Measurements from ENCODE around the gene RPL5. TPM values are rescaled to one million over a fixed set of nuclear protein-coding genes. Genes with fewer than 3 reads are reported as not detected.

RPL5 gene
- polyA plus RNA-seq, 1 donor = 2,734 TPM

DNA sequence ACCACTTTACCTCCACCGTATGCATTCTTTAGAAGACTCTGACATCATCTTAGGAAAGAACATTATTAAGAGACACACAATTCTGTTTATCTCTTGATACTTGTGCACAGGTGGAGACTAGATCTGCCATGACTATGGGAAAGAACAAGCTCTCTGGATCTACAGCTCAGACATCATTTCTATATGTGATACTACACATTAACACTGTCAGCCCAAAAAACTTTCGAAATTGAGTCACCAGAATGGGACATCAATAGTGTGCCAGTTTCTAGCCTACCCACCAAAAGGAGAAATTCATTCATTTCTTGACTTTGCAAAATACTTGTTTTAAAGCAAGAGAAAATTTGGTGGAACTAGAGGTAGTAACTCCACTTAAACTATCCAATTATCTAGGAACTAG is 41.0 kb upstream of the RPL5 start:
- WGBS (ENCODE audit: insufficient coverage, low lambda C conversion rate) = 100% methylated on average over 1 of the region's 2 CpGs

DNA sequence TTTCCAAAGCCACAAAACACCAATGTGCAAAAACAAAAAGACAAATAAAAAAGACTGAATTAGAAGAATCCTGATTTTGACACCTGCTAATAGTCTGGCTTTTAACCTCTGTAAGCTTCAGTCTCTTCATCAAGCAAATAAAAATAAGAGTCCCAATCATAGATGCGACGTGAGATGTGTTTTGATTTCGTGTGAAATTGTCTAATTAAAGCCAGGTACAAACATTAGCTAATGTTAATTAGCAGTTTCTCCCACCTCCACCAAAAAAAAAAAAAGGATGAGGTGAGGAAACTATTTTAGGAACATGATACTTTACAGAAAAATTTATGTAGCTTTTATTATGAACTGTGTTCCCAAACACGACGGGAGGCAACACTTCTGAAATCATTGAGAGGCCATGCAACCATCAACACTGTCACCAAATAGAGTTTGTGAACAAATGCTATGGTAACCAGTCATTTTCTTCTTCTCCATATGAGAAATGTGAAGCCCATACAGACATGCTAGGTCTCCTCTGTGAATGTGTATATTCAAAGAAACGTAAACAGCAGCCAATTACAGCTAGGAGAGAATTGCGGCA is 40.3 kb upstream of the RPL5 start:
- no peak for DNase-seq
- no peaks in the 10 kb centered on the region for H3K36me3 ChIP-seq (ENCODE audit: control insufficient read depth, insufficient read depth, low read length)
- no peaks in the 10 kb centered on the region for H3K9me3 ChIP-seq (ENCODE audit: control insufficient read depth, low read depth, low read length)
- 61% methylated on average over 5 of the region's 7 CpGs for WGBS (ENCODE audit: insufficient coverage, low lambda C conversion rate)
- H3K27me3 ChIP-seq (ENCODE audit: control insufficient read depth, insufficient read depth, low read length) = no peaks in the 10 kb centered on the region
- no peak overlapping the region for H3K27ac ChIP-seq (ENCODE audit: low read length)
- H3K4me3 ChIP-seq (ENCODE audit: low read length) = no peak overlapping the region
- no peaks in the 10 kb centered on the region for H3K4me1 ChIP-seq (ENCODE audit: control insufficient read depth, insufficient read depth, low read length)

More for the DNA sequence above, 41.0 kb upstream of the RPL5 start:
- DNase-seq = no peak
- H3K27me3 ChIP-seq (ENCODE audit: control insufficient read depth, insufficient read depth, low read length) = no peaks in the 10 kb centered on the region
- no peaks in the 10 kb centered on the region for H3K36me3 ChIP-seq (ENCODE audit: control insufficient read depth, insufficient read depth, low read length)
- H3K4me3 ChIP-seq (ENCODE audit: low read length) = no peak overlapping the region
- H3K9me3 ChIP-seq (ENCODE audit: control insufficient read depth, low read depth, low read length) = no peaks in the 10 kb centered on the region
- no peaks in the 10 kb centered on the region for H3K4me1 ChIP-seq (ENCODE audit: control insufficient read depth, insufficient read depth, low read length)
- no peak overlapping the region for H3K27ac ChIP-seq (ENCODE audit: low read length)

- WGBS (ENCODE audit: insufficient coverage, low lambda C conversion rate) = 58% methylated on average over 1 of the region's 3 CpGs
- no peaks in the 10 kb centered on the region for H3K9me3 ChIP-seq (ENCODE audit: control insufficient read depth, low read depth, low read length)
- no peak for DNase-seq
Observed at GRCh38 chr1:92792340-92792782, 39.5 kb upstream of the RPL5 start.

DNA sequence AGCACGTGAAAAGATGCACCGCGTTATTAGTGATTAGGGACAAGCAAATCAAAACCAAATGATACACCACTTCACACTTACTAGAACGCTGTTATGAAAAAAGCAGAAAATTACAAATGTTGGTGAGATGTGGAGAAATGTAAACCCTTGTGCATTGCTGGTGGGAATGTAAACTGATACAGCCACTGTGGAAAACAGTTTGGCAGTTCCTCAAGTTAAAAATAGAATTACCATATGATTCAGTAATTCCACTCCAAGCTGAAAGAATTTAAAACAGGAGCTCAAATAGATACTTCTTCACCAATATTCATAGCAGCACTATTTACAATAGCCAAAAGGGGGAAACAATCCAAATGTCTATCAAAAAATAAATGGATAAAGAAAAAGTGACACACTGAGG is 36.7 kb upstream of the RPL5 start:
- H3K4me3 ChIP-seq (ENCODE audit: low read length) = no peak overlapping the region
- DNase-seq = no peak
- no peak overlapping the region for H3K27ac ChIP-seq (ENCODE audit: low read length)
- WGBS (ENCODE audit: insufficient coverage, low lambda C conversion rate) = 80% methylated on average over 1 of the region's 4 CpGs
- no peaks in the 10 kb centered on the region for H3K9me3 ChIP-seq (ENCODE audit: control insufficient read depth, low read depth, low read length)
- H3K4me1 ChIP-seq (ENCODE audit: control insufficient read depth, insufficient read depth, low read length) = no peaks in the 10 kb centered on the region
- H3K27me3 ChIP-seq (ENCODE audit: control insufficient read depth, insufficient read depth, low read length) = no peaks in the 10 kb centered on the region
- H3K36me3 ChIP-seq (ENCODE audit: control insufficient read depth, insufficient read depth, low read length) = no peaks in the 10 kb centered on the region

More at GRCh38 chr1:92792340-92792782, 39.5 kb upstream of the RPL5 start:
- Histone ChIP-seq H3K4me3 (ENCODE audit: low read length) (no peak overlapping the region), H3K4me1 (ENCODE audit: control insufficient read depth, insufficient read depth, low read length) (no peaks in the 10 kb centered on the region), H3K27me3 (ENCODE audit: control insufficient read depth, insufficient read depth, low read length) (no peaks in the 10 kb centered on the region), H3K36me3 (ENCODE audit: control insufficient read depth, insufficient read depth, low read length) (no peaks in the 10 kb centered on the region), H3K27ac (ENCODE audit: low read length) (no peak overlapping the region)

DNA sequence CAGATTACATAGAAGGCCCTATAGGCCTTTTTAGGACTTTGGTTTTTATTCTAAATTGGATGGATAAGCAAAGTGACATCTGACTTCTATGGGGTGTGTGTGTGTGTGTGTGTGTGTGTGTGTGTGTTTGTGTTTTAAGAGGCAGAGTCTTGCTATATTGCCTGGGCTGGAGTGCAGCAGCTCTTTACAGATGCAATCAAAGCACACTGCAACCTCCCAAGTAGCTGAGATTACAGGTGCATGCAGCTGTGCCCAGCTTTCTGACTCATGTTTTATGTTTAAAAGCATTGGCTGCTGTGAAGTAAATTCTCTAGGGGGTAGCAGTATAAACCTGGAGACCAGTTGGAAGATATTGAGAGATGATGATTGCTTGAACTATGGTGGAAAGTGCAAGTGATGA is 34.5 kb upstream of the RPL5 start:
- H3K27me3 ChIP-seq (ENCODE audit: control insufficient read depth, insufficient read depth, low read length) = no peaks in the 10 kb centered on the region
- H3K4me3 ChIP-seq (ENCODE audit: low read length) = no peak overlapping the region
- H3K27ac ChIP-seq (ENCODE audit: low read length) = no peak overlapping the region
- H3K4me1 ChIP-seq (ENCODE audit: control insufficient read depth, insufficient read depth, low read length) = no peaks in the 10 kb centered on the region
- H3K9me3 ChIP-seq (ENCODE audit: control insufficient read depth, low read depth, low read length) = no peaks in the 10 kb centered on the region
- DNase-seq = no peak
- no peaks in the 10 kb centered on the region for H3K36me3 ChIP-seq (ENCODE audit: control insufficient read depth, insufficient read depth, low read length)

DNA sequence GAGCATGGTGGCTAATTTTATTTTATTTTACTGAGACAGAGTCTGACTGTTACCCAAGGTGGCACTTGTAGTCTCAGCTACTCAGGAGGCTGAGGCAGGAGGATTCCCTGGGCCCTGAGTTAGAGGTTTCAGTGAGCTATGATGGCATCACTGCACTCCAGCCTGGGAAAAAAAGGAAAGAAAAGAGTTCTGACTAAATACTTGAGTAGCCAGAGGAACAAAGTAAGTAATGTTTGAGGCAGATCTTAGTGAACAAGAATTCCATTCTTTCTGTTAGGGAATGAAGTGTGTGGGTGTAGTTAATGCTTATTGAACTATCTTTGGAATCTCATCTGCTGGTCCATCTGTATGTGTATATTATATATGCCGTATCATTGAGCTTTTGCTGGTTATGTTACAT is 33.9 kb upstream of the RPL5 start:
- no peaks in the 10 kb centered on the region for H3K4me1 ChIP-seq (ENCODE audit: control insufficient read depth, insufficient read depth, low read length)
- no peak overlapping the region for H3K27ac ChIP-seq (ENCODE audit: low read length)
- no peaks in the 10 kb centered on the region for H3K9me3 ChIP-seq (ENCODE audit: control insufficient read depth, low read depth, low read length)
- H3K36me3 ChIP-seq (ENCODE audit: control insufficient read depth, insufficient read depth, low read length) = no peaks in the 10 kb centered on the region
- H3K27me3 ChIP-seq (ENCODE audit: control insufficient read depth, insufficient read depth, low read length) = no peaks in the 10 kb centered on the region
- H3K4me3 ChIP-seq (ENCODE audit: low read length) = no peak overlapping the region
- 100% methylated on average over 1 of the region's 1 CpG for WGBS (ENCODE audit: insufficient coverage, low lambda C conversion rate)
- DNase-seq = no peak

GRCh38 chr1:92803140-92803887 is 28.5 kb upstream of the RPL5 start:
- Histone ChIP-seq H3K36me3 (ENCODE audit: control insufficient read depth, insufficient read depth, low read length) (no peaks in the 10 kb centered on the region), H3K9me3 (ENCODE audit: control insufficient read depth, low read depth, low read length) (no peaks in the 10 kb centered on the region), H3K27ac (ENCODE audit: low read length) (no peak overlapping the region), H3K4me3 (ENCODE audit: low read length) (no peak overlapping the region), H3K27me3 (ENCODE audit: control insufficient read depth, insufficient read depth, low read length) (no peaks in the 10 kb centered on the region), H3K4me1 (ENCODE audit: control insufficient read depth, insufficient read depth, low read length) (peaks cover 6% of the 10 kb centered on the region)
- no CpG with 5 or more reads among the region's 7 CpGs for WGBS (ENCODE audit: insufficient coverage, low lambda C conversion rate)
- no peak for DNase-seq

GRCh38 chr1:92804721-92805201 is 27.1 kb upstream of the RPL5 start:
- Histone ChIP-seq H3K36me3 (ENCODE audit: control insufficient read depth, insufficient read depth, low read length) (no peaks in the 10 kb centered on the region), H3K27ac (ENCODE audit: low read length) (peak overlapping the region; percentile 64), H3K4me3 (ENCODE audit: low read length) (no peak overlapping the region), H3K27me3 (ENCODE audit: control insufficient read depth, insufficient read depth, low read length) (no peaks in the 10 kb centered on the region), H3K9me3 (ENCODE audit: control insufficient read depth, low read depth, low read length) (no peaks in the 10 kb centered on the region), H3K4me1 (ENCODE audit: control insufficient read depth, insufficient read depth, low read length) (peaks cover 6% of the 10 kb centered on the region)
- WGBS (ENCODE audit: insufficient coverage, low lambda C conversion rate) = no CpG with 5 or more reads among the region's 7 CpGs
- peak; percentile 90 to 96 for DNase-seq

GRCh38 chr1:92805216-92805615 is 26.6 kb upstream of the RPL5 start:
- Histone ChIP-seq H3K4me3 (ENCODE audit: low read length) (no peak overlapping the region), H3K27me3 (ENCODE audit: control insufficient read depth, insufficient read depth, low read length) (no peaks in the 10 kb centered on the region), H3K4me1 (ENCODE audit: control insufficient read depth, insufficient read depth, low read length) (peaks cover 6% of the 10 kb centered on the region), H3K27ac (ENCODE audit: low read length) (peak overlapping the region; percentile 64), H3K9me3 (ENCODE audit: control insufficient read depth, low read depth, low read length) (no peaks in the 10 kb centered on the region), H3K36me3 (ENCODE audit: control insufficient read depth, insufficient read depth, low read length) (no peaks in the 10 kb centered on the region)
- 100% methylated on average over 1 of the region's 1 CpG for WGBS (ENCODE audit: insufficient coverage, low lambda C conversion rate)
- DNase-seq = no peak

GRCh38 chr1:92808381-92808780 is 23.5 kb upstream of the RPL5 start:
- Histone ChIP-seq H3K9me3 (ENCODE audit: control insufficient read depth, low read depth, low read length) (no peaks in the 10 kb centered on the region), H3K36me3 (ENCODE audit: control insufficient read depth, insufficient read depth, low read length) (no peaks in the 10 kb centered on the region), H3K4me3 (ENCODE audit: low read length) (no peak overlapping the region), H3K27me3 (ENCODE audit: control insufficient read depth, insufficient read depth, low read length) (no peaks in the 10 kb centered on the region), H3K27ac (ENCODE audit: low read length) (no peak overlapping the region), H3K4me1 (ENCODE audit: control insufficient read depth, insufficient read depth, low read length) (peaks cover 6% of the 10 kb centered on the region)
- no peak for DNase-seq

GRCh38 chr1:92816732-92817131 is 15.1 kb upstream of the RPL5 start:
- DNase-seq = no peak
- Histone ChIP-seq H3K27me3 (ENCODE audit: control insufficient read depth, insufficient read depth, low read length) (no peaks in the 10 kb centered on the region), H3K36me3 (ENCODE audit: control insufficient read depth, insufficient read depth, low read length) (no peaks in the 10 kb centered on the region), H3K27ac (ENCODE audit: low read length) (peak overlapping the region; percentile 66), H3K4me3 (ENCODE audit: low read length) (no peak overlapping the region), H3K9me3 (ENCODE audit: control insufficient read depth, low read depth, low read length) (no peaks in the 10 kb centered on the region), H3K4me1 (ENCODE audit: control insufficient read depth, insufficient read depth, low read length) (peaks cover 23% of the 10 kb centered on the region)
- no CpG with 5 or more reads among the region's 2 CpGs for WGBS (ENCODE audit: insufficient coverage, low lambda C conversion rate)
